Measurements from ENCODE around the gene ASIC2.

DNA sequence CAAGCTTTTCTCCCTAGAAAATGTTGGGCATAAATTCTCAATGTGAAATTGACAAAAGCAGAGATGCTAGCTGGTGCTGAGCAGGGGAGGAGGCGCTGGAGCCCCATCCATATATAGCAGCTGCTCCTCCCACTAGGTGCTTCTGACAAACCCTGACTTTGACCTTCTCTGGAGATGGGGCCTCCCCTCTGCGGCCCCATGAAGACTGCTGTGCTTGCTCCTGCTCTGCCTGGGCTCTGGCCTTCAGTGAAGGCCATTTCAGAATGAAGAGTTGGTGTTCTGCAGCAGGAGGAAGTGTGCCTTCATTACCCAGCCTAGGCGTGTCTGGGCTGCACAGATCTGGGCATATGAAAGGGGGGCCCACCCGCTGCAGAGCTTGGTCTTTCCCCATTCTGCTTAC, 29.7 kb downstream of the ASIC2 start:
- TF ChIP-seq, protein P1, sequence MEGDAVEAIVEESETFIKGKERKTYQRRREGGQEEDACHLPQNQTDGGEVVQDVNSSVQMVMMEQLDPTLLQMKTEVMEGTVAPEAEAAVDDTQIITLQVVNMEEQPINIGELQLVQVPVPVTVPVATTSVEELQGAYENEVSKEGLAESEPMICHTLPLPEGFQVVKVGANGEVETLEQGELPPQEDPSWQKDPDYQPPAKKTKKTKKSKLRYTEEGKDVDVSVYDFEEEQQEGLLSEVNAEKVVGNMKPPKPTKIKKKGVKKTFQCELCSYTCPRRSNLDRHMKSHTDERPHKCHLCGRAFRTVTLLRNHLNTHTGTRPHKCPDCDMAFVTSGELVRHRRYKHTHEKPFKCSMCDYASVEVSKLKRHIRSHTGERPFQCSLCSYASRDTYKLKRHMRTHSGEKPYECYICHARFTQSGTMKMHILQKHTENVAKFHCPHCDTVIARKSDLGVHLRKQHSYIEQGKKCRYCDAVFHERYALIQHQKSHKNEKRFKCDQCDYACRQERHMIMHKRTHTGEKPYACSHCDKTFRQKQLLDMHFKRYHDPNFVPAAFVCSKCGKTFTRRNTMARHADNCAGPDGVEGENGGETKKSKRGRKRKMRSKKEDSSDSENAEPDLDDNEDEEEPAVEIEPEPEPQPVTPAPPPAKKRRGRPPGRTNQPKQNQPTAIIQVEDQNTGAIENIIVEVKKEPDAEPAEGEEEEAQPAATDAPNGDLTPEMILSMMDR (IDR thresholded peaks at IDR 0.05): no peak
- no peak for TF ChIP-seq POLR2A (IDR thresholded peaks at IDR 0.05)
